ENCODE results near the gene BCKDK.
"Not testable (repeated sequence)": the region's sequence is repeated elsewhere in the genome, so short reads cannot be mapped to it uniquely, and the experiment has no call there.

- TF ChIP-seq POLR2A, CTCF (IDR thresholded peaks at IDR 0.05): not testable (repeated sequence)
These were observed 32.9 kb downstream of the BCKDK start for GRCh38 chr16:31141071-31141469.
